ENCODE measurements around the gene CCDC195. TPM values are rescaled to one million over a fixed set of nuclear protein-coding genes. Genes with fewer than 3 reads are reported as not detected.
"Not testable (repeated sequence)": the region's sequence is repeated elsewhere in the genome, so short reads cannot be mapped to it uniquely, and the experiment has no call there.

Gene CCDC195
- total RNA-seq, 1 experiment from 2014 or later: not detected

GRCh38 chr2:224690868-224691267 is 25.3 kb downstream of the CCDC195 start:
- DNase-seq (ENCODE audit: low read depth): no peak

DNA sequence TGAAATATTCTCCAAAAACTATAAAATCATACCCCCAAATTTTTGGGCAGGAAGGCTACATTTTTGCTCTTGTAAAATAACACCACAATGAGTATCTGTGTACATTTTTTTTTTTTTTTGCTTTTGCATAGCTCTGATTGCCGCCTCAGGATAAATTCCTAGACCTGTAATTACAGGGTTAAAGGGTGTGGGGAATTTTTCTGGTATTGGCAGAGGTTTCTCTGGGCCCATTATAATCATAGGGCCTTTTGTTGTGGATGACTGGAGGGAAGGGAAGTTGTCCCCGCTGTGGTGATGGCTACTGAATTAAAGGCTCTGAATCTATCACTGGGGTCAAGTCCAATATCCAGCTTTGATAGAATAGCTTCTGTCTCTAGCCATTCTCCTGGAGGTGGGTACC is 26.6 kb downstream of the CCDC195 start:
- DNase-seq (ENCODE audit: low read depth): peak; percentile 1

DNA sequence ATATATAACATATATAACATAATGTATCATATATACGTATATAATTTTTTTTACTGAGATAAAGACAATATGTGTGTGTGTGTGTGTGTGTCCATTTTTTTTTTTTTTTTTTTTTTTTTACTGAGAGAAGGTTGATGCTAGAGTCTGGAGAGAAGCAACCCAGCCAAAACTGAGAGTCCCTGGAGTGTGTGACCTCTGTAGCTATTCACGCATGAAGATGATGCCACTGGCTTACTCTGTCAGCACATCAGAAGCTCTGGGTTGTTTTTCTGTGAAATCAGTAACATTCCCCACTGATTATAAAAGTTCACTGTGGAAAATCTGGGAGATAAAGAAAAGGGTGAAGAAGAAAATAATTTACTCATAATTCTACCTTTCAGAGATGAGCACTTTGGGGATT is 27.2 kb downstream of the CCDC195 start:
- DNase-seq (ENCODE audit: low read depth): no peak

GRCh38 chr2:224687156-224687555 is 29.0 kb downstream of the CCDC195 start:
- no peak for DNase-seq (ENCODE audit: low read depth)

DNA sequence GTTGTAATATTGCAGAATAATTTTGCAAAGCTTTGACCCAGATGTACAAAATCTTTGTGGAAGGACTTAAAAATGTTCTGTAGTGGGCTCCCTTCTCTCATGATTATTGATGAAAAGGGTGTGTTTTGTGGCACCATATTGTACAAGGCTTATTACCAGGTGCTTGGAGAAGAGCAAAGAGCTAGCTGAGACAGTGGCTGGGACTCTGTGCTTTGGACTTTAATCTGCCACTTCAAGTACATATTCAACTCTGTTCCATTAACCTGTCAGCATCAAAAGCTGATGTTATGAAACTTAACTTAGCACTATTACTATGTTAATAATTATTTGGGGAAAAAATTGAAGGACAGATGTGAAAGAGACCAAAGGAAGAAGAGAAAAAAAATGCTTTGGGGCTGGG is 31.0 kb downstream of the CCDC195 start:
- DNase-seq (ENCODE audit: low read depth): no peak

- DNase-seq (ENCODE audit: low read depth): no peak
These were observed 34.0 kb downstream of the CCDC195 start for GRCh38 chr2:224682134-224682533.

- no peak for DNase-seq (ENCODE audit: low read depth)
These were observed 44.4 kb downstream of the CCDC195 start for GRCh38 chr2:224671731-224672130.

- no peak for DNase-seq (ENCODE audit: low read depth)
These were observed 46.0 kb downstream of the CCDC195 start for GRCh38 chr2:224670203-224670602.

DNA sequence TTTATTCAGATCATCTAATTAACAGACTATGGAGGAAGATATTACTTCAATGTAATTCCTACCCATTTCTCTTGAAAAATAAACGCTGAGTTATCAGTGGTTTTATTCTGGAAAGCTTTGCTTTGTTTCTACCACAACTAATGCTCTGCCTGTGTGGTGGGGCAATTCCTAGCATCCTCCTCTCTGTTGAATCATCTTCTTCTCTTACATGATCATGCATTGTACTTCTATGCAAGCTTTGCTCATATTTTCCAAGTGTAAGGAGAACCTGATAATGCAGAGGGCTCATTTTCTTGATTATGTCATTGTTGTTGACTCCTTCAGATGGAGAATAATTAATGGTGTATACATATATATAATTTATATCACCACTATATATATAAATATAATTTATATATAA is 46.7 kb downstream of the CCDC195 start:
- DNase-seq (ENCODE audit: low read depth): no peak

DNA sequence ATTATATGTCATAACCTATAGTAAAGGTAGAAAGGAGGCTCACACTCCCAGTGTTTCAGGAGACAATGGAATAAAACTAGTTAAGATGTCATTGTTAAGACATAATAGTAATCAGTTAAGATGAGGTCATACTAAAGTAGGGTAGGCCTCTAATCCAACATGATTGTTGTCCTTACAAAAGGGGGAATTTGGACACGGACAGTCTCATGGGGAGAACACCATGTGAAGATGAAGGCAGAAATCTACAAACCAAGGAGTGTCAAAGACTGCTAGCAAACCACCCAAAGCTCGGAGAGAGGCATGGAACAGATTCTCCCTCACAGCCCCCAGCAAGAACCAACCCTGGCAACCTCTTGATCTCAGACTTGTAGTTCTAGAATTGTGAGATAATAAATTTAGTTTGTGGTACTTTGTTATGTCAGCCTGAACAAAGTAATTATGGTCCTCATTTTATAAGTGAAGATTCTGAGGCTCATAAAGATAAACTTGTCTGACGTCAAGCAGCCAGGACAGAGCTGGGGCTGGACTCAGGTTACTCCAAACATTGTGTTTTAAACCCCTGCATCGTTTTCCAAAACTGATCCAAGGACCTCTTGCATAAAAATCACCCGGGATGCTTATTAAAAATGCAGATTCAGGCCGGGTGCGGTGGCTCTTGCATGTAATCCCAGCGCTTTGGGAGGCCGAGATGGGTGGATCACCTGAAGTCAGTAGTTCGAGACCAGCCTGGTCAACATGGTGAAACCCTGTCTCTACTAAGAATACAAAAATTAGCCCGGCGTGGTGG is 47.8 kb downstream of the CCDC195 start:
- DNase-seq (ENCODE audit: low read depth): no peak

DNA sequence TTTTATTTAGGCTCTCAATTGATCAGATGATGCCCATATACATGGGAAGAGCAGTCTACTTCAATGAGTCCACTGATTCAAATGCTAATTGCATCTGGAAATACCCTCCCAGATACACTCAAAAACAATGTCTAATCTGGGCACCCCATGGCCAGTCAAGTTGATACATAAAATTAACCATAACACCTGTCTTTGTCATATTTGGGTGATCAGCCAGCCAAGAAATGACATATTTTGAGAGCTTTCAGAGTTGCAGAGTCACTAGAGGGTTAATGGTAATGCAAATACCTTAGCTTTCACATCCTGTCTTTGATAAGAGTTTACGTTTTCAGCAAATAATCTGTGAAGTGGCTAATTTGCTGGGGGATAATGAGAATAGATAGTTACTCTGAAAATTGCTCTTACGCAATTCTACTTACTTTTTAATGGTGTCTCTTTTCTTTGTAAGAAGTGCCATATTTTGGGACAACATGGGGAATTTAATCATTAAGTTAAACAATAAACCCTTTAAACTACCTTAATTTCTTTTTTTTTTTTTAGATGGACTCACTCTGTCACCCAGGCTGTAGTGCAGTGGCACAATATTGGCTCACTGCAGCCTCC is 49.1 kb downstream of the CCDC195 start:
- no peak for DNase-seq (ENCODE audit: low read depth)

DNA sequence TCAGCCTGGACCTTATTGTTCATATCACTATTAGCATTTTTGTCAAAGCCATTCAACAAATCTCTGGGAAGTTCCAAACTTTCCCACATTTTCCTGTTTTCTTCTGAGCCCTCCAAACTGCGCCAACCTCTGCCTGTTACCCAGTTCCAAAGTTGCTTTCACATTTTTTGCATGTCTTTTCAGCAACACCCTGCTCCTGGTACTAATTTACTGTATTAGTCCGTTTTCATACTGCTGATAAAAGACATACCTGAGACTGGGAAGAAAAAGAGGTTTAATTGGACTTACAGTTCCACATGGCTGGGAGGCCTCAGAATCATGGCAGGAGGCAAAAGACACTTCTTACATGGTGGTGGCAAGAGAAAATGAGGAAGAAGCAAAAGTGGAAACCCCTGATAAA is 52.8 kb downstream of the CCDC195 start:
- not testable (repeated sequence) for DNase-seq (ENCODE audit: low read depth)

DNA sequence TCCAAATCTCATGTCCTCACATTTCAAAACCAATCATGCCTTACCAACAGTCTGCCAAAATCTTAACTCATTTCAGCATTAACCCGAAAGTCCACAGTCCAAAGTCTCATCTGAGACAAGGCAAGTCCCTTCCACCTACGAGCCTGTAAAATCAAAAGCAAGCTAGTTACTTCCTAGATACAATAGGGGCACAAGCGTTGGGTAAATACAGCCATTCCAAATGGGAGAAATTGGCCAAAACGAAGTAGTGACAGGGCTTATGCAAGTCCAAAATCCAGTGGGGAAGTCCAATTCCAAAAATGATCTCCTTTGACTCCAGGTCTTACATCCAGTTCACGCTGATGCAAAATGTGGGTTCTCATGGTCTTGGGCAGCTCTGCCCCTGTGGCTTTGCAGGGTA is 54.5 kb downstream of the CCDC195 start:
- not testable (repeated sequence) for DNase-seq (ENCODE audit: low read depth)

GRCh38 chr2:224659714-224660113 is 56.5 kb downstream of the CCDC195 start:
- DNase-seq (ENCODE audit: low read depth): no peak

- DNase-seq (ENCODE audit: low read depth): no peak
These were observed 57.3 kb downstream of the CCDC195 start for GRCh38 chr2:224658780-224659405.

- DNase-seq (ENCODE audit: low read depth): no peak
These were observed 58.8 kb downstream of the CCDC195 start for GRCh38 chr2:224657349-224657748.

DNA sequence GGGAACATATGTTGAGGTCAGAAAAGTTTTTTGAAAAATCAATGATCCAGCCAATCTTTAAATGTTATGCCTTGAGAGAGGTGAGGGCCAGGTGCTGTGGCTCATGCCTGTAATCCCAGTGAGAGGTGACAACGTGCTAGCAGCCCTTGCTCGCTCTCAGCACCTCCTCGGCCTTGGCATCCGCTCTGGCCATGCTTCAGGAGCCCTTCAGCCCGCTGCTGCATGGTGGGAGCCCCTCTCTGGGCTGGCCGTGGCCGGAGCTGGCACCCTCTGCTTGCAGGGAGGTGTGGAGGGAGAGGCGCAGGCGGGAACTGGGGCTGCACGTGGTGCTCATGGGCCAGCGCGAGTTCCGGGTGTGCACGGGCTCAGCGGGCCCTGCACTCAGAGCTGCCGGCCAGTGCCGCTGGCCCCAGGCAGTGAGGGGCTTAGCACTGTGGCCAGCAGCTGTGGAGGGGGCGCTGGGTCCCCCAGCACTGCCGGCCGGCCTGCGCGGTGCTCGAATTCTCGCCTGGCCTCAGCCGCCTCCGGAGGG is 61.1 kb downstream of the CCDC195 start:
- no peak for DNase-seq (ENCODE audit: low read depth)

Other genes with a start within 250 kb of the CCDC195 start
- gene CUL3, start 131.0 kb downstream of the CCDC195 start, total RNA-seq (2014; rRNA removed; shearing (Covaris generic)): 41.5 and 68.0 TPM in 2 replicates